Hepatocyte (in vitro differentiated cells): ENCODE data around the gene CLDN8. TPM values are rescaled to one million over a fixed set of nuclear protein-coding genes. Genes with fewer than 3 reads are reported as not detected.

Experiments
- DNase-seq: peaks from one replicate; pipeline ENCODE4 v3.0.0-alpha.2; 2016; ENCODE audit warnings: low spot score
- H2AFZ ChIP-seq: fragments of 200-600 bp; sonication (generic); 2 replicates; pipeline ENCODE4 v1.6.0; 2016; ENCODE audit warnings: antibody characterized with exemption, mild to moderate bottlenecking
- H3K27ac ChIP-seq: fragments of 200-600 bp; sonication (generic); 2 replicates; pipeline ENCODE4 v1.5.1; 2016; ENCODE audit warnings: mild to moderate bottlenecking
- H3K27me3 ChIP-seq: fragments of 200-600 bp; sonication (generic); 2 replicates; pipeline ENCODE4 v1.6.1; 2016
- H3K36me3 ChIP-seq: fragments of 200-600 bp; sonication (generic); replicated peaks from 2 replicates; pipeline ENCODE4 v1.5.1; 2016; ENCODE audit warnings: low read depth; ENCODE audit not compliant: insufficient read depth
- H3K4me1 ChIP-seq: fragments of 200-600 bp; sonication (generic); 2 replicates; pipeline ENCODE4 v1.5.1; 2016; ENCODE audit warnings: mild to moderate bottlenecking, moderate library complexity; ENCODE audit not compliant: insufficient read depth
- H3K4me2 ChIP-seq: fragments of 200-600 bp; sonication (generic); 2 replicates; pipeline ENCODE4 v1.6.0; 2016
- H3K4me3 ChIP-seq: fragments of 200-600 bp; sonication (generic); 2 replicates; pipeline ENCODE4 v1.5.1; 2016; ENCODE audit warnings: mild to moderate bottlenecking
- H3K79me2 ChIP-seq: fragments of 200-600 bp; sonication (generic); 2 replicates; pipeline ENCODE4 v1.6.0; 2017; ENCODE audit warnings: mild to moderate bottlenecking
- H3K9me2 ChIP-seq: fragments of 200-600 bp; sonication (generic); replicated peaks from 2 replicates; pipeline ENCODE4 v1.6.0; 2017; ENCODE audit warnings: mild to moderate bottlenecking; ENCODE audit not compliant: insufficient read depth
- H3K9me3 ChIP-seq: fragments of 200-600 bp; sonication (generic); 2 replicates; pipeline ENCODE4 v1.5.1; 2016; ENCODE audit warnings: low read depth, mild to moderate bottlenecking
- H4K20me1 ChIP-seq: fragments of 200-600 bp; sonication (generic); 2 replicates; pipeline ENCODE4 v1.6.0; 2016; ENCODE audit warnings: mild to moderate bottlenecking; ENCODE audit not compliant: insufficient read depth, poor library complexity, severe bottlenecking
- CTCF ChIP-seq: fragments of 200-600 bp; sonication (generic); IDR thresholded peaks from 2 replicates; pipeline ENCODE4 v1.5.1; 2016; ENCODE audit warnings: antibody characterized with exemption, mild to moderate bottlenecking; ENCODE audit not compliant: poor library complexity
- EZH2 ChIP-seq: fragments of 200-600 bp; sonication (generic); IDR thresholded peaks from 2 replicates; pipeline ENCODE4 v1.6.1; 2016; ENCODE audit warnings: antibody characterized with exemption, mild to moderate bottlenecking, borderline replicate concordance
- EZH2phosphoT487 ChIP-seq: fragments of 200-600 bp; sonication (generic); IDR thresholded peaks from one replicate; pipeline ENCODE4 v1.6.1; 2018; ENCODE audit warnings: antibody characterized with exemption, mild to moderate bottlenecking, low read depth, moderate library complexity; ENCODE audit not compliant: unreplicated experiment, severe bottlenecking
- WGBS: methylation state at CpG from one replicate; pipeline ENCODE4 v1.1.6; 2016; ENCODE audit warnings: low lambda C conversion rate; ENCODE audit errors: missing lambda C conversion rate; 5-methylcytosine and 5-hydroxymethylcytosine counted together
- polyA plus RNA-seq: library from polyadenylated mRNA; unstranded; fragments of >200 nt; fragmentation: Nextera tagmentation; extraction: Ambion mirVana; gene quantifications from 2 replicates; pipeline ENCODE4 v1.2.1, GENCODE V29; 2016
- total RNA-seq: library from RNA; depleted of rRNA; stranded (reverse); fragments of >200 nt; gene quantifications from 2 replicates; pipeline ENCODE4 v1.2.3, GENCODE V29; 2014

The CLDN8 gene
- total and polyA plus RNA-seq, 2 experiments from 2014 or later, result 0.44 to 0.67 TPM

GRCh38 chr21:30223596-30223995 is 7.7 kb upstream of the CLDN8 start:
- WGBS, result 59% methylated on average over 2 of the region's 2 CpGs
- Histone ChIP-seq H4K20me1 (no peaks in the 10 kb centered on the region), H3K9me3 (no peaks in the 10 kb centered on the region), H3K9me2 (no peaks in the 10 kb centered on the region), H3K36me3 (no peaks in the 10 kb centered on the region), H3K4me3 (no peak overlapping the region), H2AFZ (no peak overlapping the region), H3K4me2 (no peak overlapping the region), H3K79me2 (no peaks in the 10 kb centered on the region), H3K4me1 (peaks cover 14% of the 10 kb centered on the region), H3K27me3 (no peaks in the 10 kb centered on the region), H3K27ac (no peak overlapping the region)
- TF ChIP-seq CTCF (no peak), EZH2 (no peak), EZH2phosphoT487 (no peak)
- no peak for DNase-seq

- Histone ChIP-seq H3K9me2 (no peaks in the 10 kb centered on the region), H3K9me3 (no peaks in the 10 kb centered on the region), H3K36me3 (no peaks in the 10 kb centered on the region), H3K4me1 (peaks cover 9% of the 10 kb centered on the region), H3K27ac (no peak overlapping the region), H3K27me3 (no peaks in the 10 kb centered on the region), H3K79me2 (no peaks in the 10 kb centered on the region), H2AFZ (no peak overlapping the region), H4K20me1 (no peaks in the 10 kb centered on the region), H3K4me2 (no peak overlapping the region), H3K4me3 (no peak overlapping the region)
- TF ChIP-seq EZH2 (no peak), CTCF (no peak), EZH2phosphoT487 (no peak)
- no peak for DNase-seq
Observed at GRCh38 chr21:30222724-30223123, 6.8 kb upstream of the CLDN8 start.

- WGBS, result 71% methylated on average over 1 of the region's 1 CpG
- Histone ChIP-seq H3K36me3 (no peaks in the 10 kb centered on the region), H3K4me2 (no peak overlapping the region), H3K4me3 (no peak overlapping the region), H3K27me3 (no peaks in the 10 kb centered on the region), H4K20me1 (no peaks in the 10 kb centered on the region), H3K27ac (no peak overlapping the region), H3K9me3 (no peaks in the 10 kb centered on the region), H2AFZ (no peak overlapping the region), H3K79me2 (no peaks in the 10 kb centered on the region), H3K4me1 (no peaks in the 10 kb centered on the region), H3K9me2 (no peaks in the 10 kb centered on the region)
- TF ChIP-seq EZH2phosphoT487 (no peak), CTCF (no peak)
- no peak for DNase-seq
Observed at GRCh38 chr21:30211071-30211470, 4.8 kb downstream of the CLDN8 start.

- Histone ChIP-seq H3K4me1 (no peaks in the 10 kb centered on the region), H3K4me2 (no peak overlapping the region), H3K4me3 (no peak overlapping the region), H3K36me3 (no peaks in the 10 kb centered on the region), H3K27me3 (no peaks in the 10 kb centered on the region), H3K27ac (no peak overlapping the region), H2AFZ (no peak overlapping the region), H3K9me3 (no peaks in the 10 kb centered on the region), H3K9me2 (no peaks in the 10 kb centered on the region), H3K79me2 (no peaks in the 10 kb centered on the region), H4K20me1 (no peaks in the 10 kb centered on the region)
- WGBS, result 65% methylated on average over 5 of the region's 5 CpGs
- no peak for TF ChIP-seq CTCF
- TF ChIP-seq EZH2phosphoT487, result no peak
- no peak for TF ChIP-seq EZH2
- DNase-seq, result no peak
Observed at GRCh38 chr21:30209601-30210000, 6.3 kb downstream of the CLDN8 start.
